HG03442 (cell line): ENCODE results near the gene FOXF1.

Experiments used
- ATAC-seq: cut with Tn5 transposase; IDR thresholded peaks from one replicate; pipeline ENCODE4 v1.9.1; 2021; ENCODE audit warnings: mild to moderate bottlenecking, moderate library complexity; ENCODE audit not compliant: unreplicated experiment

FOXF1 gene

GRCh38 chr16:86492267-86492960 lies 17.9 kb upstream of the FOXF1 start:
- no peak for ATAC-seq

GRCh38 chr16:86492961-86493629 lies 17.2 kb upstream of the FOXF1 start:
- ATAC-seq: no peak

- ATAC-seq: no peak
These were observed 16.2 kb upstream of the FOXF1 start for GRCh38 chr16:86494039-86494564.

GRCh38 chr16:86494565-86495356 lies 15.6 kb upstream of the FOXF1 start:
- ATAC-seq: no peak

GRCh38 chr16:86495357-86495701 lies 15.0 kb upstream of the FOXF1 start:
- ATAC-seq: no peak

- ATAC-seq: no peak
These were observed 14.5 kb upstream of the FOXF1 start for GRCh38 chr16:86495756-86496261.

- ATAC-seq: no peak
These were observed 13.9 kb upstream of the FOXF1 start for GRCh38 chr16:86496262-86496928.

- no peak for ATAC-seq
These were observed 13.3 kb upstream of the FOXF1 start for GRCh38 chr16:86496929-86497461.

GRCh38 chr16:86497551-86498021 lies 12.7 kb upstream of the FOXF1 start:
- ATAC-seq: no peak

- ATAC-seq: no peak
These were observed 12.1 kb upstream of the FOXF1 start for GRCh38 chr16:86498155-86498670.

- no peak for ATAC-seq
These were observed 11.5 kb upstream of the FOXF1 start for GRCh38 chr16:86498671-86499439.

- ATAC-seq: no peak
These were observed 10.9 kb upstream of the FOXF1 start for GRCh38 chr16:86499440-86499786.

- no peak for ATAC-seq
These were observed 10.2 kb upstream of the FOXF1 start for GRCh38 chr16:86499889-86500707.

- no peak for ATAC-seq
These were observed 9.4 kb upstream of the FOXF1 start for GRCh38 chr16:86500708-86501510.

GRCh38 chr16:86501989-86502855 lies 8.1 kb upstream of the FOXF1 start:
- no peak for ATAC-seq

GRCh38 chr16:86502856-86503748 lies 7.2 kb upstream of the FOXF1 start:
- ATAC-seq: no peak
